ENCODE results near the gene ITPKB.
A peak's percentile ranks its signal among the peaks of the same experiment; 100 is the strongest.

ITPKB gene

DNA sequence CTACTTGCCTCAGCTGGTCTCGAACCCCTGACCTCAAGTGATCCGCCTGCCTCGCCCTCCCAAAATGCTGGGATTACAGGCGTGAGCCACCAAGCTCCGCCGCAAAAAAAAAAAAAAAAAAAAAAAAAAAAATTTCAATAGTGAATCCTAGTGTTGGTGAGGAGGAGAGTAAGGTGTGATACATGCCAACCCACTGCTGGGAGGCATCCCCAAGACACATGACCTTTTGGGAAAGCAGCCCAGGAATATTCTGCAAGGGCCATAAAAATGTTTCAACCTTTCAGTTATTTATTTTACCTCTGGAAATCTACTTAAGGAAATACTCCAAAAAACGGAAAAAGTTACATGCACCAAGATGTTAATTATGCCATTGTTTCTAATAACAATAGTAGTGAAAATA lies 69.0 kb downstream of the ITPKB start:
- no peak for TF ChIP-seq CTCF (IDR thresholded peaks at IDR 0.05; ENCODE audit: low read depth, low read length)
- DNase-seq (ENCODE audit: low read depth in 2 of 2): no peak
- no peak overlapping the region for H3K4me3 ChIP-seq (replicated peaks in 1 of 2; ENCODE audit: low read depth in 2 of 2, low read length in 2 of 2)

DNA sequence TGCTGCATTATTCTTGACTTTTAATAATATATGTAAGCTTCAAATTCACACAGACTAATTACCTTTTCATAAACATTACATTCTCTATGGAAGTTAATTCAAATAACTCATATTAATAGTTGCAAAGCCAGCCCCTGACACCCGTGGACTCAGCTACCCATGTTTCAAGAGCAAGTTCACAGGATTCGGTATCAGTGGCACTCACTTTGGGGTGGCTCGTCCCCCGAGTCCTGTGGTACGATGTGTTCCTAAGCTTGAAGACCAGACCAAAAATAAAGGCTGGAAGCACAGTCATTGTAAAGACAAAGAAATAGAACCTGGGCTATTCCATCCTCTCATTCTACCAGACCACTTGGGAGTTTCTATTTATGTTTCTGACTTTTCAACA lies 70.9 kb downstream of the ITPKB start:
- DNase-seq (ENCODE audit: low read depth in 2 of 2): no peak
- no peak for TF ChIP-seq CTCF (IDR thresholded peaks at IDR 0.05; ENCODE audit: low read depth, low read length)
- no peak overlapping the region for H3K4me3 ChIP-seq (replicated peaks in 1 of 2; ENCODE audit: low read depth in 2 of 2, low read length in 2 of 2)

- H3K4me3 ChIP-seq (replicated peaks in 1 of 2; ENCODE audit: low read depth in 2 of 2, low read length in 2 of 2): no peak overlapping the region
- TF ChIP-seq CTCF (IDR thresholded peaks at IDR 0.05; ENCODE audit: low read depth, low read length): no peak
- no peak for DNase-seq (ENCODE audit: low read depth in 2 of 2)
These were observed 72.4 kb downstream of the ITPKB start for GRCh38 chr1:226666692-226667091.

DNA sequence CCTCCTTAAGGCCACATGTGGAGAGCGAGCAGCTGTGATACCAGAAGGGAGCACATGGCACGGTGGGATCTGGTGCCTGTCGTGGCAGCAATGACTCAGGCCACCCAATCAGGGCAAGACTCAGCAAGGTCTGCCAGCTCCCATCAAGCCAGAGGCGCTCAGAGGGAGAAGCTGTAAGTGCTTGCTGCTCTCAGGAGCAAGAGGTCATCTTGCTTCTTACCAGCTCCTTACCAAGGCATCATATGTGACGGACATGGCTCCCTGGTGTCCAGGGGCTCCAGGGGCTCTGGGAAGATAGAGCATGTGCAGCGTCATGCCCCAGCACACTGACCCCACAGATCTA lies 72.9 kb downstream of the ITPKB start:
- TF ChIP-seq CTCF (IDR thresholded peaks at IDR 0.05; ENCODE audit: low read depth, low read length): no peak
- DNase-seq (ENCODE audit: low read depth in 2 of 2): no peak
- H3K4me3 ChIP-seq (replicated peaks in 1 of 2; ENCODE audit: low read depth in 2 of 2, low read length in 2 of 2): no peak overlapping the region

DNA sequence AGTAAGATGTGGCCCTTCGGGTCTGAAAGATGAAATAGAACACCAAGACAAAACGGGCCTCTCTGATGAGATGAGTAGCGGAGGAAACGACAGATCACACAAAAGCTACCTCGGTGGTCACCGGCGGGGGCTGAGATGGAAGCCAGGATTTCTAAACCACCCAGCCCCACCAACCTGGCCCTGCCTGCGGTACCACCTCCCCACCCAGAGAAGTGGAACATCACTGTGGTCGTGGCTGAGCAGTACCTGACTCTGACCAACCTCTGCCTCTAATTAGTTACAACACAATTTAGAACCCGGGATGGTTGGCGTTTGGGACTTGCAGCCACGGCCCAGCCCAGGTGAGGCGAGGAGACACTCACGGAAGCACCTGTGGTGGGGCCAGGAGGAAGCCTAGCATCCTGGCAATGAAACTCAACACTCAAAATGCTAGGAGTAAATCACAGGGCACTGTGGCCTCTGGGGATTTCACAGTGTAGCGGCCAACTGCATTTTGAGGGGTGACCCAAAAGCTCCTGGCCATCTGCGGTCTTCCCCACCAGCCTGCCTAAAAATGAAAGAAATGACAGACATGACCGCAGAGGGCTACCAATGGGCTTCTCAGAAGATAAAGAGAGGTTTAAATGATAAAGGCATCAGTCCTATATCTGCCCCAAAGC lies 73.4 kb downstream of the ITPKB start:
- H3K4me3 ChIP-seq (replicated peaks in 1 of 2; ENCODE audit: low read depth in 2 of 2, low read length in 2 of 2): no peak overlapping the region
- TF ChIP-seq CTCF (IDR thresholded peaks at IDR 0.05; ENCODE audit: low read depth, low read length): no peak
- no peak for DNase-seq (ENCODE audit: low read depth in 2 of 2)

GRCh38 chr1:226664413-226665101 lies 74.5 kb downstream of the ITPKB start:
- no peak for TF ChIP-seq CTCF (IDR thresholded peaks at IDR 0.05; ENCODE audit: low read depth, low read length)
- H3K4me3 ChIP-seq (replicated peaks in 1 of 2; ENCODE audit: low read depth in 2 of 2, low read length in 2 of 2): no peak overlapping the region
- DNase-seq (ENCODE audit: low read depth in 2 of 2): peak; percentile 91 to 93

- TF ChIP-seq CTCF (IDR thresholded peaks at IDR 0.05; ENCODE audit: low read depth, low read length): no peak
- H3K4me3 ChIP-seq (replicated peaks in 1 of 2; ENCODE audit: low read depth in 2 of 2, low read length in 2 of 2): no peak overlapping the region
These were observed 75.8 kb downstream of the ITPKB start for GRCh38 chr1:226663327-226663704.

More at GRCh38 chr1:226663327-226663704, 75.8 kb downstream of the ITPKB start:
- DNase-seq (ENCODE audit: low read depth in 2 of 2): no peak
